Keratinocyte (primary cell): ENCODE measurements around the gene C12orf75. TPM values are rescaled to one million over a fixed set of nuclear protein-coding genes. Genes with fewer than 3 reads are reported as not detected.

Source experiments
- DNase-seq: peaks from one replicate; pipeline ENCODE4 v3.0.0-alpha.2; 2011; ENCODE audit warnings: low read depth, missing footprints, low spot score
- FAIRE-seq: peaks from 2 replicates; lab custom pipeline; 2011; peaks lifted over from hg19 to GRCh38; lab: Jason Lieb, UNC
- H2AFZ ChIP-seq: 2 replicates; pipeline ENCODE4 v1.6.0; 2012; ENCODE audit warnings: low read length, control low read depth, inconsistent platforms; ENCODE audit not compliant: control insufficient read depth
- H3K27ac ChIP-seq: 2 replicates; pipeline ENCODE4 v1.5.1; 2011; ENCODE audit warnings: low read length; ENCODE audit not compliant: control insufficient read depth, insufficient read depth
- H3K27me3 ChIP-seq: 3 replicates; pipeline ENCODE4 v1.6.0; 2011; ENCODE audit warnings: low read length; ENCODE audit not compliant: control insufficient read depth, insufficient read depth; ENCODE audit errors: extremely low read depth
- H3K36me3 ChIP-seq, 2 experiments: 2 replicates in 1 of 2; 3 replicates in 1 of 2; pipeline ENCODE4 v1.5.1; 2011; ENCODE audit warnings: low read length in 2 of 2, mild to moderate bottlenecking in 1 of 2; ENCODE audit not compliant: control insufficient read depth in 2 of 2, insufficient read depth in 2 of 2; ENCODE audit errors: extremely low read depth in 1 of 2
- H3K4me1 ChIP-seq: 3 replicates; pipeline ENCODE4 v1.5.1; 2011; ENCODE audit warnings: low read length; ENCODE audit not compliant: control insufficient read depth, insufficient read depth; ENCODE audit errors: extremely low read depth
- H3K4me2 ChIP-seq: 3 replicates; pipeline ENCODE4 v1.6.0; 2011; ENCODE audit warnings: low read depth, low read length; ENCODE audit not compliant: control insufficient read depth, insufficient read depth; ENCODE audit errors: extremely low read depth
- H3K4me3 ChIP-seq, 3 experiments: fragments of 200-600 bp in 1 of 3; sonication (generic) in 1 of 3; 2 replicates in 2 of 3; 3 replicates in 1 of 3; pipeline ENCODE4 v1.5.1; 2011 to 2016; ENCODE audit warnings: low read length in 3 of 3, mild to moderate bottlenecking in 3 of 3, control low read depth in 2 of 3, inconsistent platforms in 1 of 3, low read depth in 1 of 3, mixed read lengths in 1 of 3, mixed run types in 1 of 3, moderate library complexity in 1 of 3; ENCODE audit not compliant: control insufficient read depth in 2 of 3, insufficient read depth in 2 of 3; ENCODE audit errors: extremely low read depth in 1 of 3
- H3K79me2 ChIP-seq: 2 replicates; pipeline ENCODE4 v1.6.0; 2012; ENCODE audit warnings: low read length; ENCODE audit not compliant: control insufficient read depth, insufficient read depth
- H3K9ac ChIP-seq: 3 replicates; pipeline ENCODE4 v1.6.0; 2011; ENCODE audit warnings: low read length; ENCODE audit not compliant: control insufficient read depth, insufficient read depth; ENCODE audit errors: extremely low read depth
- H3K9me1 ChIP-seq: 3 replicates; pipeline ENCODE4 v1.6.0; 2011; ENCODE audit warnings: low read length; ENCODE audit not compliant: control insufficient read depth, insufficient read depth; ENCODE audit errors: extremely low read depth
- H3K9me3 ChIP-seq: 2 replicates; pipeline ENCODE4 v1.5.1; 2012; ENCODE audit warnings: low read depth, low read length; ENCODE audit not compliant: control insufficient read depth
- H4K20me1 ChIP-seq: 3 replicates; pipeline ENCODE4 v1.6.0; 2011; ENCODE audit warnings: low read length; ENCODE audit not compliant: control insufficient read depth, insufficient read depth; ENCODE audit errors: extremely low read depth
- CTCF ChIP-seq, 3 experiments: IDR thresholded peaks in 1 of 3; conservative IDR thresholded peaks in 1 of 3; optimal IDR thresholded peaks in 1 of 3; 2 replicates in 2 of 3; 3 replicates in 1 of 3; pipeline versions ENCODE3 to v1.5.1; 2011; ENCODE audit warnings: low read length in 3 of 3, mild to moderate bottlenecking in 3 of 3, moderate library complexity in 2 of 3, control low read depth in 1 of 3, inconsistent platforms in 1 of 3; ENCODE audit not compliant: insufficient read depth in 2 of 3; ENCODE audit errors: extremely low read depth in 1 of 3
- EZH2 ChIP-seq: IDR thresholded peaks from one replicate; pipeline ENCODE4 v1.6.1; 2012; ENCODE audit warnings: inconsistent platforms, mild to moderate bottlenecking, low read length, moderate library complexity
- dilution Hi-C: fragments of 300-500 bp; cut with MboI; formaldehyde crosslinking; loops from one replicate; pipeline ENCODE4 v1.7.0; 2020; ENCODE audit warnings: low sequenced_read_pairs; ENCODE audit not compliant: extremely low pct_ligation_motif_present
- polyA plus RNA-seq, 5 experiments: library from polyadenylated mRNA; depleted of rRNA in 3 of 5; stranded (reverse) in 3 of 5; stranded (forward) in 1 of 5; unstranded in 1 of 5; fragments of >200 nt; gene quantifications; 1 replicate in 1 of 5; 2 replicates in 3 of 5; 3 replicates in 1 of 5; pipeline versions ENCODE4 v1.2.1 to v1.2.3, GENCODE V29; 2011 to 2012; ENCODE audit warnings: missing spikeins in 2 of 5, low read depth in 1 of 5, low replicate concordance in 1 of 5

The C12orf75 gene
- polyA plus RNA-seq, 1 donor (not counting 4 experiments of a cell fraction or from before 2014, with no cell fraction given), result 160 TPM

GRCh38 chr12:105417732-105418131 is 87.2 kb downstream of the C12orf75 start:
- DNase-seq (no peak), FAIRE-seq (no peak)
- Histone ChIP-seq H3K4me2 (no peak overlapping the region), H3K9me1 (no peaks in the 10 kb centered on the region), H2AFZ (no peak overlapping the region), H3K27ac (peak overlapping the region; percentile 5), H3K9ac (no peak overlapping the region), H3K36me3 (no peaks in the 10 kb centered on the region), H3K79me2 (no peaks in the 10 kb centered on the region), H3K4me3 (no peak overlapping the region), H3K9me3 (no peaks in the 10 kb centered on the region), H4K20me1 (no peaks in the 10 kb centered on the region), H3K27me3 (no peaks in the 10 kb centered on the region), H3K4me1 (peaks cover 19% of the 10 kb centered on the region)
- TF ChIP-seq EZH2 (no peak), CTCF (optimal IDR thresholded peaks at IDR 0.05 in 1 of 3, IDR thresholded peaks at IDR 0.05 in 1 of 3, conservative IDR thresholded peaks at IDR 0.05 in 1 of 3; ENCODE audit: extremely low read depth in 1 of 3, insufficient read depth in 2 of 3, low read length in 3 of 3) (no peak)
- dilution Hi-C loops, result no loop called here

GRCh38 chr12:105418229-105418628 is 87.7 kb downstream of the C12orf75 start:
- FAIRE-seq (peak; percentile 83), DNase-seq (peak; percentile 94)
- H3K9me3 ChIP-seq, result no peaks in the 10 kb centered on the region
- no peaks in the 10 kb centered on the region for H3K27me3 ChIP-seq
- dilution Hi-C loops, result no loop called here
- no peaks in the 10 kb centered on the region for H4K20me1 ChIP-seq
- H3K4me1 ChIP-seq, result peaks cover 24% of the 10 kb centered on the region
- peak overlapping the region; percentile 52 for H2AFZ ChIP-seq
- H3K4me3 ChIP-seq, result no peak overlapping the region
- H3K9ac ChIP-seq, result no peak overlapping the region
- TF ChIP-seq EZH2 (no peak), CTCF (optimal IDR thresholded peaks at IDR 0.05 in 1 of 3, IDR thresholded peaks at IDR 0.05 in 1 of 3, conservative IDR thresholded peaks at IDR 0.05 in 1 of 3; ENCODE audit: extremely low read depth in 1 of 3, insufficient read depth in 2 of 3, low read length in 3 of 3) (no peak)
- no peaks in the 10 kb centered on the region for H3K36me3 ChIP-seq
- H3K27ac ChIP-seq, result peak overlapping the region; percentile 5
- no peaks in the 10 kb centered on the region for H3K79me2 ChIP-seq
- H3K4me2 ChIP-seq, result peak overlapping the region; percentile 4
- no peaks in the 10 kb centered on the region for H3K9me1 ChIP-seq
